OCI-M1 (cell line): ENCODE results near the gene TOP2B.

Experiments used
- DNase-seq: peaks from one replicate; lab custom pipeline; 2025; lab: John Stamatoyannopoulos, UW

The TOP2B gene

DNA sequence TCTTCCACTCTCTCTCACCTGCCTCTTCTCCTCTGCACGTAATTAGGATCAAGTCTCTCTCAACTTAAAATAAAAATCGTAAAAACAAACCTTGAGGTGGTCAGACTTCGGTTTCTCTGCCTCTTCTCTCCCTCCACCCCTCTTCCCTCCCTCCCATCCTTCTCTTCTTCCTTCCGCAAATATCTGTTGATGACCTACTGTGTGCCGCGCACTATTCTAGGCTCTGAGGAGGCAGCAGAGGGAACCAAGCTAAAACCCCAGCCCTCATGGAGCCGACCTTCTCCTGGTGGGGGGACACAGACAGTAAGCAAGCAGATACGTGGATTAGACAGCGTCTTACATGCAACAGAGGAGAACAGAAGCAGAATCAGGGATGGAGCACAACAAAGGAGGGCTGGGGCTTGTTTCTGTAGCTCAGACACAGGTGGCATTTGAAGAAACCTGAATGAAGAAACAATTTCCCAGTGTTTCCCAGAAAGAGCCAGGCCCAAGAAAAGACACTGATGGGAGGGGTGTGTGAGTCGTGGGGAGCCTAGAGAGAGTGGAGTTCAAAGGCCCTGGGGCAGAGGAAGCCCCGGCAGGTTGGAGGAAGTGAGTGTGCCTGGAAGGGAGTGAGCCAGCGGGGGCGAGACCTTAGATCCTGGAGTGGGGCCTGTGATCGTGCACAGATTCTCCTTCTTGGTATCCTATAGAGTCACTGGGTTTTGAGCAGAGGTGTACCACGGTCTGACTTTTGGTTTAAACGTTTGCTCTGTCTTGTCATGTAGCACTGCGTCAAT, 80.5 kb downstream of the TOP2B start:
- DNase-seq = no peak

DNA sequence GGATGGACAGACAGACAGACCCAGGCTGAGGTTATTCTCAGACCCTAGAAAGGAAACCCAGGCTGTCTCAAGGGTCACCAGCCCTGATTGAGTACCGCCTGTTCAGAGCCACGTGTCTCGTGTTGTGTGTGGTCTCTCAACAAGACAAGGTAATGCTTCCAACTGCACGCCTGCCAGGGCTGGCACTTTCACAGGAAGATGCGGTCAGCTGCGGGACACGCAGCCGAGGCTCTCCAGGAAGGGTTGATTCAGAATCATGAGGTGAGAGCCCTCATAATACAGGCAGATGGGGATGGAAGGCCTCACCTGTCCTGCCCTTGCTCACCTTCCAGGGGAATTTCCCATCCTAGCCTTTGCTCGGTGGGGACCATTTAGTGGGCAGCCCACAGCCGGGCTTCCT, 81.4 kb downstream of the TOP2B start:
- no peak for DNase-seq

DNA sequence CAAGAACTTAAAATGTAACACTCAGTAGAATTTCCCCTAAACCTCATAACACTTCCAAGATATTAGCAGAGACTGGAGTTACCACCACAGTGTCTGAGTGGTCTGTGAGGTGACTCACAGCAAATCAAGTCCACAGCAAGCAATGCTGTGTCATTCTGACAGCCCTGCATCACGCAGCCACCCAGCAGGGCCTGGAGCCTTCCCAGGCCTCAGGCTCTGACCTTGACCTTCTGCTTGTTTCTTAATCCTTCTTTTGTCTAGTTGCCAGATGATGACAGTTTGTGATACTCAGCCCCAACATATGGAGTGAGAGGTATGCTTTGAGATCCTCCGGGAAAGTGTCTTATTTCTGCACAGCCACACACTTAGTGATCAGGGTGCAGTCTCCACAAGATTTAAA, 82.5 kb downstream of the TOP2B start:
- DNase-seq = peak; percentile 80

DNA sequence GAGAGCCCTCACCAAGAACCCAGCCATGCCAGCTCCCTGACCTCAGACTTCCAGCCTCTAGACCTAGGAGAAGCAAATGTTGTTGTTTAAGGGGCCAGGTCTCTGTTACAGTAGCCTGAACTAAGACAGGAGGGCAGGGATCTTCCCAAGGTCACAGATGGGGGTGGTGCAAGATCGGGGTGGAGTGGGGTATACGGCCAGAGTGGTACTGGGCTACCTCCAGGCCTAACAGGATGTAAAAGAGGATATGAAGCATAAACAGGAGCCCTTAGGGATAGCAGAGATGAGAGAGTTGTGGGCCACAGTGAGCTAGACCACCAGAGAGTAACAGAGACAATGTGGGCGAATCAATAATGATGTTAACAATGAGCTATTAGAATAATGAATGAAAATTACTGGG, 82.9 kb downstream of the TOP2B start:
- DNase-seq = no peak

- no peak for DNase-seq
Measured at GRCh38 chr3:25581335-25581734, 83.4 kb downstream of the TOP2B start.

GRCh38 chr3:25580534-25580933, 84.2 kb downstream of the TOP2B start:
- DNase-seq = no peak

DNA sequence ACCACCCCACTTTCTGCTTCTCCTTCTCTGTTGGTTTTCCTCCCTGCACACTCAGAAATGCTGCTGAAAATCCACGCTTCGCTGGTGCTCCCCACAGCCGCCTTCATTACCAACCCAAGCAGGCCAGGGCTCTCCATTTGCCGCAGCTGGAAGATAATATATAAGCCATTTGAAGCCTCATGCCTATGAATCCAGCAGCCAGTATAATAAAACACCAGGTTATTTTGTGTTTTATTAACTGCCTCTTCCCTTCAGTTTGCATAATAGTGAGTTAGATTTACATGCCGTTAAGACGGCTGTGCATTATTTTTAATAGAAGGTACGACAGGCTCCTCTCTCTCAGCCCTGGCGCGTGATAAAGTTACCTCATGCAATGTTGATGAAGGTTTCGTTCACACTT, 86.6 kb downstream of the TOP2B start:
- no peak for DNase-seq

- no peak for DNase-seq
Measured at GRCh38 chr3:25576831-25577454, 87.8 kb downstream of the TOP2B start.

GRCh38 chr3:25576146-25576545, 88.6 kb downstream of the TOP2B start:
- DNase-seq = no peak

- no peak for DNase-seq
Measured at GRCh38 chr3:25575001-25575400, 89.7 kb downstream of the TOP2B start.

DNA sequence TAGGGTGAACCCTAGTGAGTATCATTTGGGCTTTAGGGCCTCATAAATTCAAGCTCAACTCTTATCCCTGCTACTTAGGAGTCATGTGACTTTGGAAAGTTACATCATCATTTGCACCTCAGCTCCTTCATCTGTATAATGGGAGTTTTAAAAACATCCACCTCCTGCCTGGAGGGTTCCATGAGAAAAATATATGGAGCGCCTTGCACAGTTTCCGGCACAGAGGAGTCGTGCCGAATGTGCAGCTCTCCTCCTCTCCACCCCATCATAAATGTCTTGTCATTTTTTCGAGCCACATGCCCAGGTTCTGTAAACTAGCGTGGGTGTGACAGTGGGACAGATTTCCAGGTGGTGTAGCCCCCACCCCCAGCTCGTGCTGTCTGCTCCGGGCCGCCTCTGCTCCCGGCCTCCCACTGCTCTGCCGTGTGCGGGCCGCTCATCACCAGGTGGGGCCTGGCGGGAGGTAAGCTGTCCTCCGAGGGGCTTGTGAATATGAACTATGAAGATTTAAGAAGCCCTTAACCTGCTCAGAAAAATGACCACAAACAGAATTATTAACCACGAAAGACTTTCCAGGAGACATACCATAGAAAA, 90.4 kb downstream of the TOP2B start:
- no peak for DNase-seq

- no peak for DNase-seq
Measured at GRCh38 chr3:25573386-25574171, 91.1 kb downstream of the TOP2B start.

- no peak for DNase-seq
Measured at GRCh38 chr3:25572919-25573385, 91.8 kb downstream of the TOP2B start.

GRCh38 chr3:25572336-25572735, 92.4 kb downstream of the TOP2B start:
- DNase-seq = no peak

DNA sequence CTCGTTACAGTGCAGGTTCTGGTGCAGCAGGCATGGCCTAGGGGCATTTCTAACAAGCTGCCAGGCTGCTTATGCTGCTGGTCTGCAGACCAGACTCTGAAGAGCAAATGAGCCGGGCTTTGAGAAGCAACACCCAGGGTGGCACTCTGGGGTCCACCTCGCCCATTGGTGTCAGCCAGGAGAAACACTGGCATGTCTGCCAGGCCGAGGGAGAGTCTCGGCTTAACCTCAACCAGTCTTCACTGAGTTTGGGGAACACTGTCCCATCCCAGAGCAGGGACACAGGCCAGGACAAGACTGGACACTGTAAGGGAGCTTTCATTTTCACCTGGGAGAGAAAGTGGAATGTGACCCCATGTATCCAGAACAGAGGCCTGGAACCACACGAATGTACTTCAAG, 93.4 kb downstream of the TOP2B start:
- no peak for DNase-seq

GRCh38 chr3:25568525-25569078, 96.1 kb downstream of the TOP2B start:
- DNase-seq = no peak

DNA sequence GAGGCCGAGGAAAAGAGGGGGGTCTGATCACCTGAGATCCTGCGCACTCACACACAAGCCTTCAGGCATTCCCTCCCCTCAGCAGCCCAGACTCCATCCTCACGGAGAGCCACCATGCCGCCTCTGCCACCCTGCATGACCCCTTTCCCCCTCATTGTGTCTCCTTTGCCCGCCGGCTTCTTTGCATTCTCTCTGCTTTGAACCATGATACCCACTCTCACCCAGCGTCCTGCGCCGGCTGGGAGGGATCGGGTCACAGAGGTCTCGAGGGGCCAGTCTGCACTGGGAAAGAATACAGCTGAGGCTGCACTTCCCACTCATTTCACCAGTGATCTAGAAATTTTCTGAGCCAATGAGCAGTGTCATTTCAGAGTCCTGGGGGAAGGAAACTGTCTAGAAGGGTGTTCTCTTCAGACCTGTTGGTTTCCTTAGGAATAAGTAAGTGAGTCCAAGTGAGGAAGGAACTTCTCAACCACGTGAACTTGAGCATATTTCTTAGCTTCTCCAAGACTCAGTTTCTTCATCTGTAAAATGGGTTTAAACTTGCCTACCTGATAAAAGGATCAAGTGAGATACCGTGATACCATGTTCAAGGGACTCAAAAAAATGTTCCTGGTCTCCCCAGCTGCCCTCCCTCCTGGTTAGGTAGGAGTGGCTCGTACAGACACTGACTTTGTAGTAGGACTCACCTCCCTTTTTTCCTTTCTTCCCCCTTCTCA, 96.7 kb downstream of the TOP2B start:
- peak; percentile 4 for DNase-seq

- no peak for DNase-seq
Measured at GRCh38 chr3:25567388-25567787, 97.3 kb downstream of the TOP2B start.

GRCh38 chr3:25566358-25566920, 98.3 kb downstream of the TOP2B start:
- DNase-seq = no peak

DNA sequence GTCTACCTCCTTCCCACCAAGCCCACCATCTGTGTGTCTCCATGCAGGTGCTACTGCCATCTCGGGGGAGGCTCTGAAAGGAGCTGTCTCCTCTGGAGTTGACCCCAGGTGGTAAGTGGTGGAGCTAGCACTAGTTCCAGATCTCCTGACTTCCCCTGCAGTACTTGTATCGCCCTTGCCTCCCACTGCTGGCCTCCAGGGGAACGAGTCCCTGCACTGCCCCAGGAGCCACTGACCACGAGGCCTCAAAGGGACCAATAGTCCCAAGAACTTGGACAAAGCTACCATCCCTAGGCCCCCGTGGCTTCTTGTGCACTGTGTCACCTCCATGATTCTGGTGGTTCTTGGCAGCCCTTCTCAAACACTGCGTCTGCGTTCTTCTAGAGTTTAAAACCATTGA, 98.9 kb downstream of the TOP2B start:
- DNase-seq = no peak

DNA sequence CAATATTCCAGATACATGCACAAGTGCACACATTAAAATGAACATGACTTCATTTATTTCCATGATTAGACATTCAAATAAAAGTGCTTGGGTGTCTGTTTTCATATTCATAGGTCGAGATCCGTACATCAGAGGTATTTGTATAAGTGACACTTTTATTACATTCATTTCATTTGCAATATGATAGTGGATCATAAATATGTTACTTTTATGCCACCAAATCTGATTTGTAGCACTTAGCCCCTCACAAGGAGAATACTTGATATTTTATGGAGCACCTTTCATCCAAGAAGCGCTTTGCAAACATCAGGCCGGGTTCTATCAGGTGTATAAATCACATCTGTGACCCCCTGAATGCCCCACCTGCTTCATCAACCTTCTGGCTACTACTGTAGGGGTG, 100.6 kb downstream of the TOP2B start:
- DNase-seq = no peak
